RPMI8226 (cell line): Measurements from ENCODE around the gene MARS2.
"Not testable (repeated sequence)": the region's sequence is repeated elsewhere in the genome, so short reads cannot be mapped to it uniquely, and the experiment has no call there.

Experiments used
- DNase-seq: peaks from one replicate; pipeline ENCODE4 v3.0.0-alpha.2; 2015

MARS2 gene

DNA sequence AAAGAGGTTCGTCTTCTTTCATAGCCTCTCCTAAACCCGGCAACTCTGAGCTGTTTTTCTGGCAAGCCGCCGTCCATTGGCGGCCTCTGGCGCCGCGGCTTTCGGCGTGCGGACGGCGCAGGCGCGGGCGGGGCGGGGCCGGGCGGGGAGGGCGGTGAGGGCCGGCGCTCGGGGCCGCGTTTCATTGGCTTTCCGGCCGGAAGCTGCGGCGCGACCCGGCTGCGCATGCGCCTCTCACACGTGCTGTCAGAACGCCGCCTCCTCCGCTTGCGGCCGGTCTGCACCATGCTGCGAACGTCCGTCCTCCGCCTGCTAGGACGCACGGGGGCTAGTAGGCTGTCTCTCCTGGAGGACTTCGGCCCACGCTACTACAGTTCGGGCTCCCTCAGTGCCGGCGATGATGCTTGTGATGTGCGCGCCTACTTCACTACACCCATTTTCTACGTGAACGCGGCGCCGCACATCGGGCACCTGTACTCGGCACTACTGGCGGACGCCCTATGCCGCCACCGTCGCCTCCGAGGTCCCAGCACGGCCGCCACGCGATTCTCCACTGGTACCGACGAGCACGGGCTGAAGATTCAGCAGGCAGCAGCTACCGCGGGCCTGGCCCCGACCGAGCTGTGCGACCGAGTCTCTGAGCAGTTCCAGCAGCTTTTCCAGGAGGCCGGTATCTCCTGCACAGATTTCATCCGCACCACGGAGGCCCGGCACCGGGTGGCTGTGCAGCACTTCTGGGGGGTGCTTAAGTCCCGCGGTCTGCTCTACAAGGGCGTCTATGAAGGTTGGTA is at the start of gene MARS2:
TSS of gene MARS2 (plus strand) at position 249 of the 791 bp plus-strand sequence. CDS start at position 286, 37 bp downstream.
- DNase-seq: peak; percentile 96

DNA sequence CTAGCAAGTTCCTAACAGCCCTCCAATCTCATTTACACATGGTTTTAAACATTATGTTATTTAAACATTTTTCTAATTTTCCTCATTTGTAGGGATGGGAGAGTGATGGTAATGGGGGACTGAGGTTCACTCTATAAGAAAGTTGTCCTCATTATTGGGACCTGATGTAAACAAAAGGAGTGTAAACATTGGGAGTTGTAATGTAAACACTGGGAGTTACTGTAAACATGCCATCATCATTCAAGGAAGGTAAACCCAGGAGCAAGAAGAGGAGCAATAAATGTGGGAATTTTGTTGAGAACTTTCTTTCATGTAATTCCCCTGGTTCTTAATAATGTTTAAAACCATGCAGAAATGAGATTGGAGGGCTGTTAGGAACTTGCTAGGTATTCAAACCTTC is 47.6 kb upstream of the MARS2 start:
- DNase-seq: no peak

- no peak for DNase-seq
Observed at GRCh38 chr2:197661626-197662025, 43.5 kb upstream of the MARS2 start.

DNA sequence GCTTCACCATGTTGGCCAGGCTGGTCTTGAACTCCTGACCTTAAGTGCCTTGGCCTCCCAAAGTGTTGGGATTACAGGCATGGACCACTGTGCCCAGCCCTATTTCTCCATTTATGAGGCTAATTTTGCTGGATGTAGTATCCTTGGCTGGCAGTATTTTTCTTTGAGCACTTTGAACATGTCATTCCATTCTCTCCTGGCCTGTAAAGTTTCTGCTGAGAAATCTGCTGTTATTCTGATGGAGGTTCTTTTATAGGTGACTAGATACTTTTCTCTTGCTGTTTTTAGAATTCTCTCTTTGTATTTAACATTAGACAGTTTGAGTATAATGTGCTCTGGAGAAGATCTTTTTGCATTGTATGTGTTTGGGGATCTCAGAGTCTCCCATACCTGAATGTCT is 38.9 kb upstream of the MARS2 start:
- DNase-seq: no peak

GRCh38 chr2:197668296-197668695 is 36.9 kb upstream of the MARS2 start:
- DNase-seq: no peak

GRCh38 chr2:197669077-197669476 is 36.1 kb upstream of the MARS2 start:
- DNase-seq: no peak

GRCh38 chr2:197672371-197672893 is 32.7 kb upstream of the MARS2 start:
- DNase-seq: no peak

DNA sequence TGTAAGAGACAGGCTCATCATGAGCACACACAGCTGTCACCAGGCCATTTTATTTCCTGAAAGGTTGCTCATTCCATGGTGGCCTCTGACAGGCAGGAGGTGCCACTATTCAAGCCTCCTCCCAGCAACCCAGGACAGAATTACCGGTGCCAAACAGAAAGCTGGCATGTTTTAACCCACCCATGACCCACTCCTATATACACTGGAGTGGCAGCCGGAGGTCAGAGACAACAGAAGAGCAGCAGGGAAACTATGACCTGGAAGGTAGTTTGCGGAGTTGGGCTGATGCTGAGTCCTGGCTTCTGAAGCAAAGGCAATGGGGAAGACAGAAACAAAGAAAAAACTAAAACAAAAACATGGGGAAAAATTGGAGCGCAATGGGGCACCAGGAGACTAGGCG is 32.1 kb upstream of the MARS2 start:
- DNase-seq: no peak

DNA sequence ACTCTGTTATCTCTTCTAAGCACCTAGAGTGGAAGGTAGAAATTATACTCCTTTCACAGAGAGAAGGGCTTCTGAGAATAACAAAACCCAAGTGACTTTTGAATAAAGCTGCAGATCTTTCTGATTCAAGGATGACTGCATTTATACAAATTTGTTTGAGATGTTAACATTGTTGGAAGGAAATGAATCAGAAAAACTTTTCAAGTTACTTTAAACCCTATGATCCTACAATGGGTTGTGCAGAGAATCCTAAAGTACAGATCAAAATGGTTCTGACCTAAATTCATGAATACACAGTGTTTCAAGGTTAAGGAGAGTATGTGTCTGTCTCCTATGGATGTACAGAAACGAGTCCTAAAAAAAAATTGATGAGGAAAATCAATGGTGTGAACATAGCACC is 31.6 kb upstream of the MARS2 start:
- DNase-seq: no peak

- no peak for DNase-seq
Observed at GRCh38 chr2:197674060-197674459, 31.1 kb upstream of the MARS2 start.

GRCh38 chr2:197674591-197674990 is 30.6 kb upstream of the MARS2 start:
- no peak for DNase-seq

- DNase-seq: no peak
Observed at GRCh38 chr2:197675246-197675645, 29.9 kb upstream of the MARS2 start, which contains the start of gene RFTN2. Gene RFTN2, minus strand, starts transcription at chr2:197675587. Its CDS starts 129 bp downstream, at chr2:197675458.

DNA sequence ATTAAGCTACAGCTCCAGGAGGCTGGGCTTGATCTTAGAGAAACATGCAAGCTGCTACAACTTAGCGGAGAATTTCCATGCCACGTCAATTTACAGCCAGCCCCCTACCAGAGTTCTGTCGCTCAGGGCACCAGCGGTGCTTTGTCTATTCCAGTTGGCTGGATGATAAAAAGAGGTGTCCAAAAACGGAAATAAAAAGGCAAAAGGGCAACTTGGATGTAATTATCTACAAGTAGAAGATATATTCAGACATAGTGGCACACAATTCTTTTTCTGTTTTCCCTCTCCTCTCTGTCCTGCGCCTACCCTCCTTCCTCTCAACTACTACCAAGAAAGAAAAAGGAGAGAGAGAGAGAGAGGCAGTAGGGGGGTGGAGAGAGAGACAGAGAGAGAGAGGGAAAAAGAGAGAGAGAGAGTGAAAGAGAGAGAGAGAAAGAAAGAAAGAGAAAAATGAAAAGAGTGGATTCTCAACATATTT is 29.4 kb upstream of the MARS2 start:
- no peak for DNase-seq

DNA sequence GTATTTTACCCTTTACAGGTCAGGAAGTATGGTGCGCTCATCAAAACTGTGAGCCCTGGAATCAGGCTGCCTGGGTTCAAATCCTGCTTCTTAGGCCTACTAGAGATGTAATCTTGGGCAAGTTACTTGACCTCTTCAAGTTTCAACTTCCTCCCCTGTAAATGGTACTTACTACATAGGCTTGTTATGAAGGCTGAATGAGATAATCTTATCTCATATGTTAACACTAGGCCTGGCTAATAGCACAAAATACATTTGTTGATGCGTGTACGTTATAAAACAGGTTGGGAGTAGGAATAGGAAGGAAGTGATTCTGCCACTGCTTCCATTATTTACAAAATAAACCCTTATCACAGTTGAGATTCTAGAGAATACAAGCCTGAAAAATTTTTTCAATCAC is 28.1 kb upstream of the MARS2 start:
- DNase-seq: no peak

DNA sequence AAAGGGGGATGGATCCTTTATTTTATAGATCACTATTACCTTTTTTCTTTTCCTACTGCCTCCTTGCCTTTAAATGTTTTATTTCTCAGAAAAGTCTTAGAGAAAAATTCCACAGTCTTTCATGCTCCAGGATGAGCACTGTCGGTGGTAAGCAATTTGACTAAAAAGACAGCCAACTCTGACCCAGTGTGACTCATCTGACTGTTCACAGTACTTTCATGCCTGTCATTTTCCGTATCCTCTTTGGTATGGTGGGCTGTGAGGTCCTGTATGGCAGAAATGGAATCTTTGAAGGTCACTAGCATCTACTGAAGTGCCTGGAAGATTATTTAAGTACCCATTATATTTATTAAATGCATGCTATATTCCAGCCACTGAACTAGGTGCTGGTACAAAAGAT is 27.7 kb upstream of the MARS2 start:
- DNase-seq: no peak

DNA sequence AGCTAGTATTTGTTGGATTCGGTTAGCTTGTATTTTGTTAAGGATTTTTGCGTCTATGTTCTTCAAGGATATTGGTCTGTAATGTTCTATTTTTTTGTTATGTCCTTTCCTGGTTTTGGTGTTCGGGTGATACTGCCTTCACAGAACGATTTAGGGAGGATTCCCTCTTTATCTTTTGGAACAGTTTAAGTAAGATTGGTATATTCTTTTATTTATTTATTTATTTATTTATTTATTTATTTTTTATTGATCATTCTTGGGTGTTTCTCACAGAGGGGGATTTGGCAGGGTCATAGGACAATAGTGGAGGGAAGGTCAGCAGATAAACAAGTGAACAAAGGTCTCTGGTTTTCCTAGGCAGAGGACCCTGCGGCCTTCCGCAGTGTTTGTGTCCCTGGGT is 10.0 kb upstream of the MARS2 start:
- not testable (repeated sequence) for DNase-seq

- not testable (repeated sequence) for DNase-seq
Observed at GRCh38 chr2:197695971-197696370, 9.2 kb upstream of the MARS2 start.

- DNase-seq: not testable (repeated sequence)
Observed at GRCh38 chr2:197696571-197696970, 8.6 kb upstream of the MARS2 start.

DNA sequence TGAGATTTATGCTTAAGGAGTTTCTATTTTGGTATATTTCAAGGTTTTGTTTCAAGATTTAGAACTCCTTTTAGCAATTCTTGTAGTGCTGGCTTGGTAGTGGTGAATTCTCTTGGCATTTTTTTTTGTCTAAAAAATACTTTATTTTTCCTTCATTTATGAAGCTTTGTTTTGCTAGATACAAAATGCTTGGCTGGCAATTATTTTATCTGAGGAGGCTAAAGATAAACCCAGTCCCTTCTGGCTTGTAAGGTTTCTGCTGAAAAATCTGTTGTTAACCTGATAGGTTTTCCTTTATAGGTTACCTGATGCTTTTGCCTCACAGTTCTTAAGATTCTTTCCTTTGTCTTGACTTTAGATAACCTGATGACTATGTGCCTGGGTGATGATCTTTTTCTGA is 5.4 kb upstream of the MARS2 start:
- DNase-seq: not testable (repeated sequence)

- no peak for DNase-seq
Observed at GRCh38 chr2:197700960-197701359, 4.2 kb upstream of the MARS2 start.

GRCh38 chr2:197704434-197705120 is 592 bp upstream of the MARS2 start:
- no peak for DNase-seq

DNA sequence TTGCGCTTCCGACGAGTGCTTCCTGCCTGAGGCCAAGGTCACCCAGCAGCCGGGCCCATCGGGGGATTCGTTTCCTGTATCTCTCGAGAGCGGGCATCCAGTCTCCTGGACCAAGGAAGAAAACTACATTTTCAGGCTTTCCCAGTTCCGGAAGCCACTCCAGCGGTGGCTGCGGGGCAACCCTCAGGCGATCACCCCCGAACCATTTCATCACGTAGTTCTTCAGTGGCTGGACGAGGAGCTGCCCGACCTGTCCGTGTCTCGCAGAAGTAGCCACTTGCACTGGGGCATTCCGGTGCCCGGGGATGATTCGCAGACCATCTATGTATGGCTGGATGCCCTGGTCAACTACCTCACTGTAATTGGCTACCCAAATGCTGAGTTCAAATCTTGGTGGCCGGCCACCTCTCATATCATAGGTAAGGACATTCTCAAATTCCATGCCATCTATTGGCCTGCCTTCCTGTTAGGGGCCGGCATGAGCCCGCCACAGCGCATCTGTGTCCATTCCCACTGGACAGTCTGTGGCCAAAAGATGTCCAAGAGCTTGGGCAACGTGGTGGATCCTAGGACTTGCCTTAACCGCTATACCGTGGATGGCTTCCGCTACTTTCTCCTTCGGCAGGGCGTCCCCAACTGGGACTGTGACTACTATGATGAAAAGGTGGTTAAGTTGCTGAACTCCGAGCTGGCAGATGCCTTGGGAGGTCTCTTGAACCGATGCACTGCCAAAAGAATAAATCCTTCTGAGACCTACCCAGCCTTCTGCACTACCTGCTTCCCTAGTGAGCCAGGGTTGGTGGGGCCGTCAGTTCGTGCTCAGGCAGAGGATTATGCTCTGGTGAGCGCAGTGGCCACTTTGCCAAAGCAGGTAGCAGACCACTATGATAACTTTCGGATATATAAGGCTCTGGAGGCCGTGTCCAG is 1.0 kb downstream of the MARS2 start:
- peak; percentile 33 for DNase-seq

DNA sequence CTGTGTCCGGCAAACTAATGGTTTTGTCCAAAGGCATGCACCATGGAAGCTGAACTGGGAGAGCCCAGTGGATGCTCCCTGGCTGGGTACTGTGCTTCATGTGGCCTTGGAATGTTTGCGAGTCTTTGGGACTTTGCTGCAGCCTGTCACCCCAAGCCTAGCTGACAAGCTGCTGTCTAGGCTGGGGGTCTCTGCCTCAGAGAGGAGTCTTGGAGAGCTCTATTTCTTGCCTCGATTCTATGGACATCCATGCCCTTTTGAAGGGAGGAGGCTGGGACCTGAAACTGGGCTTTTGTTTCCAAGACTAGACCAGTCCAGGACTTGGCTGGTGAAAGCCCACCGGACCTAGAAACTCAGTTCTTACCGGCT is 1.7 kb downstream of the MARS2 start:
- no peak for DNase-seq
